ENCODE results near the gene C1orf198.

Gene C1orf198

GRCh38 chr1:230864441-230864840, 3.9 kb downstream of the C1orf198 start:
- TF ChIP-seq JUND (IDR thresholded peaks at IDR 0.05; ENCODE audit: low read depth), result no peak
- no peak for DNase-seq (ENCODE audit: low read depth in 1 of 2, low spot score in 1 of 2)
- in situ Hi-C loops (cut with HindIII; ENCODE audit: low pct_unique_long_range_greater_than_20kb, low sequenced_read_pairs), result no loop called here

GRCh38 chr1:230863449-230863848, 4.9 kb downstream of the C1orf198 start:
- in situ Hi-C loops (cut with HindIII; ENCODE audit: low pct_unique_long_range_greater_than_20kb, low sequenced_read_pairs), result no loop called here
- TF ChIP-seq JUND (IDR thresholded peaks at IDR 0.05; ENCODE audit: low read depth), result no peak
- DNase-seq (ENCODE audit: low read depth in 1 of 2, low spot score in 1 of 2), result peak; percentile 89 to 96

GRCh38 chr1:230861970-230862595, 6.2 kb downstream of the C1orf198 start:
- in situ Hi-C loops (cut with HindIII; ENCODE audit: low pct_unique_long_range_greater_than_20kb, low sequenced_read_pairs), result no loop called here

DNA sequence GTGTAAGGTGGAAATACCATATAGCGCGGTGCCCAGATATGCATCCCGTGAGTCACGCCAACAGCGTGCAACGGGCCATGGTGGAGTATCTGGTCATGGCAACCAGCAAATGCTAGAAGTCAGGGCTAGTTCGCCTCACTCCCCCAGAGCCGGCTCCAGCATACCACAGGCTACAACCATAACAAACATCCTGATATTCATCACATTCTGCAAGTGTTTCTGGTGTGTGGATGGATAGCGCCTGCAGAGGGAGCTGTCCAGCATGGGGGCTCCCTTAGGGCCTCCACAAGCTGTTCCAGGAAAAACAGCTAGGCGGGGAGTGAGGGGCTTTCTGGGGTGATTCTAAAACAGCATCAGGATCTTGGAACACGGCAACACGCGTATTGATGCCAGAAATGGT, 6.8 kb downstream of the C1orf198 start:
- TF ChIP-seq JUND (IDR thresholded peaks at IDR 0.05; ENCODE audit: low read depth), result no peak
- DNase-seq (ENCODE audit: low read depth in 1 of 2, low spot score in 1 of 2), result no peak
- in situ Hi-C loops (cut with HindIII; ENCODE audit: low pct_unique_long_range_greater_than_20kb, low sequenced_read_pairs), result no loop called here

More at GRCh38 chr1:230861970-230862595, 6.2 kb downstream of the C1orf198 start:
- no peak for TF ChIP-seq JUND (IDR thresholded peaks at IDR 0.05; ENCODE audit: low read depth)
- DNase-seq (ENCODE audit: low read depth in 1 of 2, low spot score in 1 of 2), result no peak

- in situ Hi-C loops (cut with HindIII; ENCODE audit: low pct_unique_long_range_greater_than_20kb, low sequenced_read_pairs), result no loop called here
- DNase-seq (ENCODE audit: low read depth in 1 of 2, low spot score in 1 of 2), result no peak
- TF ChIP-seq JUND (IDR thresholded peaks at IDR 0.05; ENCODE audit: low read depth), result no peak
These were observed 7.5 kb downstream of the C1orf198 start for GRCh38 chr1:230860617-230861384.

DNA sequence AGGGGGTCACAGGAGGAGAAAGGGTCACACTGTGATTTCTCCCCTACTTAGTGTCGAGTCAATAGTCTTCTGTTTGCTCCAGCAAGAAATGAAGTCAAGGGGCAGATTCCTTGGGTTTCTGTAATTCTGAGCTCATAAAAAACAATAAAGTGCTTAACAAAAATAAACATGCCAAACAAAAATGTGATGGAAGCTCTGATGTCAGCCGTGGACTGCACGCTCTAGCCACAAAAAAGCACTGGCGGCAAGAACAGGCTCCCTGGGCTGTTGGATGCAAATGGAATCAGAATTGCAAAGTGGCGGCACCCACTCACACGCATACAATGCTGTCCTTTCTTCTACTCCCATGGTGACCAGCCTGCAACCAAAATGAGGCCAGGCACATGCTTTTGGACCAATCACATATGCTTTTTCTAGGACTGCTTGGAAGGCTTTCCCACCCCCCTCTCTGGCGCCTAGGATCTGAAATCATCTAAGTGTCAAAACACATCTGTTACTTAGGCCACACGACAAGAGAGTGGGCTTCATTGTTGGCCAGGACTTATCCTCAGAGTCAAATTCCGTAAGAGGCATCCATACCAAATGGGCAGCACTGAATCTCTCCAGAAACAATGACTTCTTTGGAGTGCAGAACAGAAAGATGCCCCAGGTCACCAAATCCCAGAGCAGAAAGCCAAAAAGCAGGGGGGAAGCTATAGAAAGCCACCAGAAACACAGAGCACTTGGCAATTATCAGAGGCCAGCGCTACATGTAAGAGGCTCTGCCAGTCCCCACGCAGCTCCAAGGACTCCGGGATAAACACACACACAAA, 9.2 kb downstream of the C1orf198 start:
- TF ChIP-seq JUND (IDR thresholded peaks at IDR 0.05; ENCODE audit: low read depth), result no peak
- in situ Hi-C loops (cut with HindIII; ENCODE audit: low pct_unique_long_range_greater_than_20kb, low sequenced_read_pairs), result no loop called here
- DNase-seq (ENCODE audit: low read depth in 1 of 2, low spot score in 1 of 2), result no peak

GRCh38 chr1:230858236-230858820, 10.0 kb downstream of the C1orf198 start:
- in situ Hi-C loops (cut with HindIII; ENCODE audit: low pct_unique_long_range_greater_than_20kb, low sequenced_read_pairs), result no loop called here
- DNase-seq (ENCODE audit: low read depth in 1 of 2, low spot score in 1 of 2), result no peak
- no peak for TF ChIP-seq JUND (IDR thresholded peaks at IDR 0.05; ENCODE audit: low read depth)

GRCh38 chr1:230857822-230858221, 10.5 kb downstream of the C1orf198 start:
- no peak for DNase-seq (ENCODE audit: low read depth in 1 of 2, low spot score in 1 of 2)
- no peak for TF ChIP-seq JUND (IDR thresholded peaks at IDR 0.05; ENCODE audit: low read depth)
- in situ Hi-C loops (cut with HindIII; ENCODE audit: low pct_unique_long_range_greater_than_20kb, low sequenced_read_pairs), result no loop called here

GRCh38 chr1:230857077-230857476, 11.2 kb downstream of the C1orf198 start:
- no peak for DNase-seq (ENCODE audit: low read depth in 1 of 2, low spot score in 1 of 2)
- no peak for TF ChIP-seq JUND (IDR thresholded peaks at IDR 0.05; ENCODE audit: low read depth)
- in situ Hi-C loops (cut with HindIII; ENCODE audit: low pct_unique_long_range_greater_than_20kb, low sequenced_read_pairs), result no loop called here

- DNase-seq (ENCODE audit: low read depth in 1 of 2, low spot score in 1 of 2), result no peak
- no peak for TF ChIP-seq JUND (IDR thresholded peaks at IDR 0.05; ENCODE audit: low read depth)
- in situ Hi-C loops (cut with HindIII; ENCODE audit: low pct_unique_long_range_greater_than_20kb, low sequenced_read_pairs), result no loop called here
These were observed 12.4 kb downstream of the C1orf198 start for GRCh38 chr1:230855886-230856285.

DNA sequence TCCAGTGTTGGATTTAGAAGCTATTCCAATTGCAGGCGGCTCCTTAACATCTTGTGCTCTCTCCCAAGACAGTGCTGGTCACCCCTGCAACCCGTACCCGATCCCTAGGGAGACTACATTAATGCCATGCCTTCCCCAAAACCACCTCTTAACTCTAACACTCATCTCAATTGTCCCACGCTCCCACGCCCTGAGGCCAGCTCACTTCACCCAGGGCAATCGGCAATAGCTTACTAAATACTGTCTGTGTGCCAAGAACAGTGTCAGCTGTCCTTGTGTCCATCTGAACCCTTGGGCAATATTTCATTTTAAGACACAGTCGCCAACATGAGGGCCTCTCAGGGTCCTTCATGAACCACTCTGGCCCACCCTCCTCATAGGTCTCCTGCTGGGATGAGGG, 13.9 kb downstream of the C1orf198 start:
- DNase-seq (ENCODE audit: low read depth in 1 of 2, low spot score in 1 of 2), result no peak
- in situ Hi-C loops (cut with HindIII; ENCODE audit: low pct_unique_long_range_greater_than_20kb, low sequenced_read_pairs), result no loop called here
- no peak for TF ChIP-seq JUND (IDR thresholded peaks at IDR 0.05; ENCODE audit: low read depth)

GRCh38 chr1:230853731-230854130, 14.6 kb downstream of the C1orf198 start:
- DNase-seq (ENCODE audit: low read depth in 1 of 2, low spot score in 1 of 2), result no peak
- TF ChIP-seq JUND (IDR thresholded peaks at IDR 0.05; ENCODE audit: low read depth), result no peak
- in situ Hi-C loops (cut with HindIII; ENCODE audit: low pct_unique_long_range_greater_than_20kb, low sequenced_read_pairs), result no loop called here
